GM12878 (cell line): ENCODE measurements around the gene CLEC20A. TPM values are rescaled to one million over a fixed set of nuclear protein-coding genes. Genes with fewer than 3 reads are reported as not detected.

ENCODE experiments used
- ATAC-seq: fragments of 200-7000 bp; cut with Tn5 transposase; 3 replicates; pipeline ENCODE4 v1.9.1; 2020; ENCODE audit warnings: mild to moderate bottlenecking, moderate library complexity
- BruUV-seq: library from RNA; stranded (reverse); fragments of 400-500 nt; replicated peaks from 2 replicates; lab custom pipeline; 2021; lab: Mats Ljungman, UMichigan
- CTCF ChIA-PET: fragments of 300-600 bp; sonication (Branson Sonifier 250); formaldehyde crosslinking; extraction: SDS; loops from one replicate; lab custom pipeline; 2021; ENCODE audit warnings: inconsistent platforms; lab: Yijun Ruan, JAX
- POLR2A ChIA-PET: fragments of 350-600 bp; formaldehyde crosslinking; extraction: SDS; loops from one replicate; lab custom pipeline; 2021; ENCODE audit warnings: inconsistent platforms; lab: Charles Lee
- RAD21 ChIA-PET: fragments of 300-600 bp; sonication (Branson Sonifier 250); formaldehyde crosslinking; loops from one replicate; lab custom pipeline; 2023; ENCODE audit warnings: antibody characterized with exemption; ENCODE audit not compliant: unreplicated experiment; lab: Charles Lee
- SMC1A ChIA-PET: fragments of 300-600 bp; sonication (Branson Sonifier 250); formaldehyde crosslinking; loops from one replicate; lab custom pipeline; 2023; ENCODE audit not compliant: unreplicated experiment, uncharacterized antibody; lab: Charles Lee
- DNase-seq: peaks from one replicate; pipeline ENCODE4 v3.0.0-alpha.2; 2011; ENCODE audit warnings: low read depth, low spot score
- FAIRE-seq: peaks from 3 replicates; lab custom pipeline; 2011; peaks lifted over from hg19 to GRCh38; lab: Jason Lieb, UNC
- H2AFZ ChIP-seq: 2 replicates; pipeline ENCODE4 v1.6.0; 2011; ENCODE audit warnings: low read depth, low read length, control low read depth; ENCODE audit not compliant: control insufficient read depth
- H3K27ac ChIP-seq: 2 replicates; pipeline ENCODE4 v1.5.1; 2011; ENCODE audit warnings: control low read depth; ENCODE audit not compliant: control insufficient read depth, insufficient read depth
- H3K27me3 ChIP-seq, 2 experiments: replicated peaks in 1 of 2; 2 replicates each; pipeline versions ENCODE4 v1.6.0 to v1.6.1; 2011; ENCODE audit warnings: low read length in 1 of 2; ENCODE audit not compliant: control insufficient read depth in 2 of 2, insufficient read depth in 2 of 2
- H3K36me3 ChIP-seq, 2 experiments: 2 replicates each; pipeline ENCODE4 v1.5.1; 2011; ENCODE audit warnings: low read length in 1 of 2; ENCODE audit not compliant: control insufficient read depth in 2 of 2, insufficient read depth in 2 of 2
- H3K4me1 ChIP-seq: 2 replicates; pipeline ENCODE4 v1.6.1; 2011; ENCODE audit warnings: mild to moderate bottlenecking, low read length, moderate library complexity, mixed read lengths; ENCODE audit not compliant: control insufficient read depth, insufficient read depth
- H3K4me2 ChIP-seq: 2 replicates; pipeline ENCODE4 v1.6.0; 2011; ENCODE audit warnings: control low read depth; ENCODE audit not compliant: control insufficient read depth, insufficient read depth
- H3K4me3 ChIP-seq: fragments of 200-600 bp; sonication (generic); 2 replicates; pipeline ENCODE4 v1.5.1; 2016
- H3K79me2 ChIP-seq: 2 replicates; pipeline ENCODE4 v1.6.0; 2011; ENCODE audit warnings: low read length; ENCODE audit not compliant: control insufficient read depth, insufficient read depth
- H3K9ac ChIP-seq: 2 replicates; pipeline ENCODE4 v1.8.0; 2011; ENCODE audit warnings: low read length, control low read depth, mixed read lengths; ENCODE audit not compliant: control insufficient read depth, insufficient read depth
- H3K9me3 ChIP-seq: replicated peaks from 3 replicates; pipeline ENCODE4 v1.5.1; 2011; ENCODE audit warnings: mild to moderate bottlenecking, low read length; ENCODE audit not compliant: control insufficient read depth, insufficient read depth
- H4K20me1 ChIP-seq: 2 replicates; pipeline ENCODE4 v1.6.0; 2011; ENCODE audit not compliant: control insufficient read depth, insufficient read depth
- BCL3 ChIP-seq: IDR thresholded peaks from 2 replicates; pipeline ENCODE4 v1.6.1; 2011; ENCODE audit warnings: borderline replicate concordance, low read depth, mild to moderate bottlenecking, moderate library complexity, low read length; ENCODE audit not compliant: insufficient read depth, poor library complexity, severe bottlenecking
- CBFB ChIP-seq: IDR thresholded peaks from 2 replicates; pipeline ENCODE4 v1.6.1; 2016; ENCODE audit warnings: antibody characterized with exemption, low read depth
- E4F1 ChIP-seq: fragments of 450-650 bp; IDR thresholded peaks from 2 replicates; pipeline ENCODE4 v1.6.1; 2018; ENCODE audit warnings: borderline replicate concordance, mild to moderate bottlenecking; ENCODE audit not compliant: partially characterized antibody
- ELK1 ChIP-seq: IDR thresholded peaks from 2 replicates; pipeline ENCODE4 v1.6.1; 2012; ENCODE audit warnings: low read depth, low read length, improper control_type of control experiment
- GATAD2B ChIP-seq: fragments of 450-650 bp; conservative IDR thresholded peaks from 2 replicates; pipeline ENCODE4 v1.6.1; 2017; ENCODE audit warnings: low read depth, mild to moderate bottlenecking, moderate library complexity
- HDAC2 ChIP-seq: fragments of 200-600 bp; sonication (generic); IDR thresholded peaks from 2 replicates; pipeline ENCODE4 v1.6.1; 2017
- LARP7 ChIP-seq: fragments of 450-650 bp; IDR thresholded peaks from 2 replicates; pipeline ENCODE4 v1.6.1; 2017; ENCODE audit warnings: mild to moderate bottlenecking
- MLLT1 ChIP-seq: fragments of 450-650 bp; IDR thresholded peaks from 2 replicates; pipeline ENCODE4 v1.6.1; 2016; ENCODE audit warnings: mild to moderate bottlenecking
- NR2F1 ChIP-seq: fragments of 450-650 bp; conservative IDR thresholded peaks from 2 replicates; pipeline ENCODE4 v1.6.1; 2017; ENCODE audit warnings: mild to moderate bottlenecking
- RB1 ChIP-seq: fragments of 450-650 bp; formaldehyde crosslinking; IDR thresholded peaks from 2 replicates; pipeline ENCODE4 v1.6.1; 2017; ENCODE audit warnings: mild to moderate bottlenecking, borderline replicate concordance
- SREBF1 ChIP-seq: IDR thresholded peaks from 2 replicates; pipeline ENCODE4 v1.6.1; 2012; ENCODE audit warnings: mild to moderate bottlenecking, low read length
- STAT3 ChIP-seq: IDR thresholded peaks from 2 replicates; pipeline ENCODE4 v1.6.1; 2011; ENCODE audit warnings: low read depth, low read length, improper control_type of control experiment
- WRNIP1 ChIP-seq: IDR thresholded peaks from 2 replicates; pipeline ENCODE4 v1.6.1; 2011; ENCODE audit warnings: low read depth, low read length, improper control_type of control experiment, borderline replicate concordance
- ZBTB11 ChIP-seq: fragments of 450-650 bp; formaldehyde crosslinking; IDR thresholded peaks from 2 replicates; pipeline ENCODE4 v1.5.0; 2022; ENCODE audit warnings: mild to moderate bottlenecking, missing genetic modification characterization
- ZNF274 ChIP-seq: IDR thresholded peaks from one replicate; pipeline ENCODE4 v1.8.0; 2011; ENCODE audit not compliant: insufficient read length, insufficient read depth
- ZNF622 ChIP-seq: fragments of 450-650 bp; IDR thresholded peaks from 2 replicates; pipeline ENCODE4 v1.6.1; 2017; ENCODE audit warnings: mild to moderate bottlenecking, inconsistent platforms
- WGBS: methylation state at CpG from one replicate; pipeline ENCODE4 v1.1.6; 2016; ENCODE audit warnings: low lambda C conversion rate; ENCODE audit not compliant: insufficient replicate concordance, insufficient coverage; ENCODE audit errors: missing lambda C conversion rate; 5-methylcytosine and 5-hydroxymethylcytosine counted together
- in situ Hi-C: fragments of 300-500 bp; cut with MboI; formaldehyde crosslinking; loops from 9 replicates; pipeline ENCODE4 v1.14.3; 2018; ENCODE audit warnings: mixed read lengths
- intact Hi-C: fragments of 100-400 bp; cut with micrococcal nuclease; formaldehyde crosslinking; loops from one replicate; pipeline ENCODE4 v1.14.2; 2022; ENCODE audit not compliant: unreplicated experiment
- polyA plus RNA-seq, 11 experiments: library from polyadenylated mRNA; depleted of rRNA in 4 of 11; unstranded in 6 of 11; stranded (reverse) in 5 of 11; fragments of >200 nt; fragmentation: Nextera tagmentation in 4 of 11; fragmentation: Illumina TruSeq in 1 of 11; extraction: Ambion mirVana in 4 of 11; extraction: Trizol in 1 of 11; gene quantifications; 1 replicate in 1 of 11; 2 replicates in 10 of 11; pipeline versions ENCODE4 v1.2.1 to v1.2.3, GENCODE V29; 2011 to 2016; ENCODE audit warnings: inconsistent platforms in 2 of 11, missing spikeins in 2 of 11, low read depth in 1 of 11
- total RNA-seq, 4 experiments: library from RNA; depleted of rRNA in 3 of 4; stranded (reverse); fragments of >200 nt in 3 of 4; fragmentation: Illumina TruSeq in 1 of 4; extraction: Trizol in 1 of 4; gene quantifications; 2 replicates each; pipeline versions ENCODE4 v1.2.1 to v1.2.3, GENCODE V29; 2013 to 2021

Gene CLEC20A
- total and polyA plus RNA-seq, 10 of the 15 experiments (the other 5 are each of a cell fraction or from before 2014, with no cell fraction given): not detected

GRCh38 chr1:178491721-178492120 is 5.0 kb downstream of the CLEC20A start:
- no peak for FAIRE-seq
- TF ChIP-seq ELK1 (no peak), WRNIP1 (no peak), CBFB (no peak), RB1 (no peak), E4F1 (no peak), STAT3 (no peak), LARP7 (no peak), MLLT1 (no peak), ZNF622 (no peak), SREBF1 (no peak), BCL3 (no peak), GATAD2B (no peak), NR2F1 (no peak), HDAC2 (no peak), ZBTB11 (no peak), ZNF274 (no peak)

More at GRCh38 chr1:178491721-178492120, 5.0 kb downstream of the CLEC20A start:
- peaks cover 2 to 5% of the 10 kb centered on the region in 2 experiments; a peak in 3 of 4 replicates for H3K27me3 ChIP-seq
- 33% methylated on average over 4 of the region's 4 CpGs for WGBS
- no peaks in the 10 kb centered on the region for H3K36me3 ChIP-seq
- RAD21 ChIA-PET: no interaction called here
- H3K4me2 ChIP-seq: no peak overlapping the region
- no TSS peak for BruUV-seq
- in situ Hi-C loops (no loop called here), intact Hi-C loops (no loop called here)
- CTCF ChIA-PET: interaction anchor here (1.7 kb wide), 1 partner anchor 10 kb away, joined by 6 read pairs; no protein-coding TSS in a partner anchor
- H3K27ac ChIP-seq: no peak overlapping the region
- H4K20me1 ChIP-seq: no peaks in the 10 kb centered on the region
- ATAC-seq (no peak), DNase-seq (no peak)
- no peaks in the 10 kb centered on the region for H3K79me2 ChIP-seq
- POLR2A ChIA-PET: no interaction called here
- H3K9ac ChIP-seq: no peak overlapping the region
- no peaks in the 10 kb centered on the region for H3K4me1 ChIP-seq
- no peak overlapping the region for H3K4me3 ChIP-seq
- no peaks in the 10 kb centered on the region for H3K9me3 ChIP-seq
- H2AFZ ChIP-seq: no peak overlapping the region
- SMC1A ChIA-PET: interaction anchor here (1.3 kb wide), 1 partner anchor 10 kb away, joined by 3 read pairs; no protein-coding TSS in a partner anchor
